ENCODE results near the gene RFXAP.
"Not testable (repeated sequence)": the region's sequence is repeated elsewhere in the genome, so short reads cannot be mapped to it uniquely, and the experiment has no call there.

The RFXAP gene

GRCh38 chr13:36818804-36819738 lies at the start of gene RFXAP:
RFXAP (plus strand) TSS chr13:36819222; CDS start chr13:36819358, 136 bp downstream.
- DNase-seq: peak; percentile 89 to 94

GRCh38 chr13:36769545-36769944 lies 49.5 kb upstream of the RFXAP start:
- DNase-seq: no peak

- DNase-seq: no peak
Measured at GRCh38 chr13:36770741-36771140, 48.3 kb upstream of the RFXAP start.

- no peak for DNase-seq
Measured at GRCh38 chr13:36772853-36773252, 46.2 kb upstream of the RFXAP start.

- DNase-seq: no peak
Measured at GRCh38 chr13:36774931-36775330, 44.1 kb upstream of the RFXAP start.

- no peak for DNase-seq
Measured at GRCh38 chr13:36776175-36776574, 42.8 kb upstream of the RFXAP start.

- no peak for DNase-seq
Measured at GRCh38 chr13:36778083-36778671, 40.8 kb upstream of the RFXAP start.

- no peak for DNase-seq
Measured at GRCh38 chr13:36783890-36784289, 35.1 kb upstream of the RFXAP start.

GRCh38 chr13:36786175-36786574 lies 32.8 kb upstream of the RFXAP start:
- not testable (repeated sequence) for DNase-seq

- no peak for DNase-seq
Measured at GRCh38 chr13:36787181-36787580, 31.8 kb upstream of the RFXAP start.

GRCh38 chr13:36788276-36788675 lies 30.7 kb upstream of the RFXAP start:
- DNase-seq: no peak

- no peak for DNase-seq
Measured at GRCh38 chr13:36789061-36789460, 30.0 kb upstream of the RFXAP start.

- no peak for DNase-seq
Measured at GRCh38 chr13:36789730-36790129, 29.3 kb upstream of the RFXAP start.

GRCh38 chr13:36794706-36795105 lies 24.3 kb upstream of the RFXAP start:
- no peak for DNase-seq

GRCh38 chr13:36795463-36795862 lies 23.6 kb upstream of the RFXAP start:
- no peak for DNase-seq

GRCh38 chr13:36796052-36796451 lies 23.0 kb upstream of the RFXAP start:
- no peak for DNase-seq

GRCh38 chr13:36801035-36801434 lies 18.0 kb upstream of the RFXAP start:
- DNase-seq: no peak

- DNase-seq: no peak
Measured at GRCh38 chr13:36804588-36804987, 14.4 kb upstream of the RFXAP start.

- no peak for DNase-seq
Measured at GRCh38 chr13:36806102-36806501, 12.9 kb upstream of the RFXAP start.

- DNase-seq: no peak
Measured at GRCh38 chr13:36807616-36808015, 11.4 kb upstream of the RFXAP start.

GRCh38 chr13:36813225-36813624 lies 5.8 kb upstream of the RFXAP start:
- DNase-seq: no peak

GRCh38 chr13:36814465-36814864 lies 4.6 kb upstream of the RFXAP start:
- DNase-seq: no peak

GRCh38 chr13:36815062-36815461 lies 4.0 kb upstream of the RFXAP start:
- DNase-seq: no peak
